ENCODE measurements around the gene BLM. TPM values are rescaled to one million over a fixed set of nuclear protein-coding genes. Genes with fewer than 3 reads are reported as not detected.

The BLM gene
- total RNA-seq, 1 donor from 2014 or later, result 26.2 TPM

DNA sequence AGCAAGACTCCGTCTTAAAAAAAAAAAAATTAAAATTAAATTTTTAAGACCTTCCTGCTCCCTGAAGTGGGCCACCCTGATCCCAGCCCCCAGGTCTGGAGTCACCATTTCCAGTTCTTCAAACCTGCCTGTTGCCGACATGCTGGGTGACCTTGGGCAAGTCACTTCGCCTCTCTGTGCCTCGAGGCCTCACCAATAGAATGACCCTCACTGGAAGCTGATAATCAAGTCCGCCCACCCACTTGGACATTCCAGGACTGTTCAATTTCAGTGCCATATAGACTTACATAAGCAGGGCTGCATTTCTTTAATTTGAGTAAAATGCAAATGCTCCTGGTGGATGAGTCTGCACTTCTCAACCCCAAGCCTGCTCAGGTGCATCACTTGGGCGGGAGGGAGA is 112.0 kb downstream of the BLM start:
- no peaks in the 10 kb centered on the region for H3K9me3 ChIP-seq (replicated peaks)
- intact Hi-C loops (cut with micrococcal nuclease), result no loop called here
- no peaks in the 10 kb centered on the region for H3K4me1 ChIP-seq
- DNase-seq, result no peak
- no peaks in the 10 kb centered on the region for H3K27me3 ChIP-seq (ENCODE audit: low read depth)
- no peaks in the 10 kb centered on the region for H3K36me3 ChIP-seq
- no peak overlapping the region for H3K4me3 ChIP-seq
- H3K27ac ChIP-seq (replicated peaks), result no peak overlapping the region
- TF ChIP-seq, protein P1, sequence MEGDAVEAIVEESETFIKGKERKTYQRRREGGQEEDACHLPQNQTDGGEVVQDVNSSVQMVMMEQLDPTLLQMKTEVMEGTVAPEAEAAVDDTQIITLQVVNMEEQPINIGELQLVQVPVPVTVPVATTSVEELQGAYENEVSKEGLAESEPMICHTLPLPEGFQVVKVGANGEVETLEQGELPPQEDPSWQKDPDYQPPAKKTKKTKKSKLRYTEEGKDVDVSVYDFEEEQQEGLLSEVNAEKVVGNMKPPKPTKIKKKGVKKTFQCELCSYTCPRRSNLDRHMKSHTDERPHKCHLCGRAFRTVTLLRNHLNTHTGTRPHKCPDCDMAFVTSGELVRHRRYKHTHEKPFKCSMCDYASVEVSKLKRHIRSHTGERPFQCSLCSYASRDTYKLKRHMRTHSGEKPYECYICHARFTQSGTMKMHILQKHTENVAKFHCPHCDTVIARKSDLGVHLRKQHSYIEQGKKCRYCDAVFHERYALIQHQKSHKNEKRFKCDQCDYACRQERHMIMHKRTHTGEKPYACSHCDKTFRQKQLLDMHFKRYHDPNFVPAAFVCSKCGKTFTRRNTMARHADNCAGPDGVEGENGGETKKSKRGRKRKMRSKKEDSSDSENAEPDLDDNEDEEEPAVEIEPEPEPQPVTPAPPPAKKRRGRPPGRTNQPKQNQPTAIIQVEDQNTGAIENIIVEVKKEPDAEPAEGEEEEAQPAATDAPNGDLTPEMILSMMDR (IDR thresholded peaks at IDR 0.05; ENCODE audit: borderline replicate concordance), result no peak

DNA sequence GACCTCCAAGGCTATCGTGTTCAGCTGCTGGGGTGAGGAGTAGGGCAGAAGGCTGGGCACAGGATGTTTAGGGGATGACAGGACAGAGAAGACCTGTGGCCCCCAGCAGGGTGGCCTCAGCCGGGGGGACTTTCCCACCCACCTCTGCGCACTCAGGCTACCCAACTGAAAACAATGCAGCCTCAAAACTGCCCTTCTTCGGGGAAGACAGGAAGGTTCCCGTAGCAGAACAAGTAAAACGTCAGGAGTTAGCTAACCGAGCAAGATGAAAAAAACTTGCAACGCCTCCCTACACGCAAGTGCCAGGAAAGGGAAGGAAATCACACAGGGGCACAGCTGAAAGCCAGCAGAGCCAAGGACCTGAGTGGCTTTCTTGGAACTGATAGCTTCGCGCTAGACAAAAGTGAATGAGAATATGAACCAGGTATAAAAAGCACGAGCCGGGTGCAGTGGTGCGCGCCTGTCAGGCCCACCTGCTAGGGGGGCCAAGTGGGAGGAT is 112.8 kb downstream of the BLM start:
- H3K36me3 ChIP-seq, result no peaks in the 10 kb centered on the region
- no peaks in the 10 kb centered on the region for H3K4me1 ChIP-seq
- H3K4me3 ChIP-seq, result no peak overlapping the region
- intact Hi-C loops (cut with micrococcal nuclease), result no loop called here
- no peak for DNase-seq
- H3K9me3 ChIP-seq (replicated peaks), result no peaks in the 10 kb centered on the region
- TF ChIP-seq, protein P1 (IDR thresholded peaks at IDR 0.05; ENCODE audit: borderline replicate concordance), result no peak
- peak overlapping the region; percentile 27 for H3K27ac ChIP-seq (replicated peaks)
- H3K27me3 ChIP-seq (ENCODE audit: low read depth), result no peaks in the 10 kb centered on the region

DNA sequence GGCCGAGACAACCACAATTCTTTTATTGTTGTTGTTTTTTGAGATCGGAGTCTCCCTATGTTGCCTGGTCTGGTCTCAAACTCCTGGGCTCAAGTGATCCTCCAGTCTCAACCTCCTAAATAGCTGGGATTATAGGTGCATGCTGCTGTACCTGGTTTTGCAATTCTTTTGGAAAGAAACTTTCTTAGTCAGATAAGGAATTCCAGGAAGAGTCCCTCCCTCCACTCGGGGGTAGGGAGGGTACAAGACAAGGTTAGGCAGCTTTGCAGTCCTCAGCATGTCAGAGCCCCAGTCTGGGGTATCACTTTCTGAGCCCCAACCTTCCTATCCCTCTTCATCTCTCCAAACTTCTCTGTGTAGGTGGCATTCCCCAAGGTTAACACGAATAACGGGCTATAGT is 117.5 kb downstream of the BLM start:
- H3K27ac ChIP-seq (replicated peaks), result no peak overlapping the region
- intact Hi-C loops (cut with micrococcal nuclease), result no loop called here
- H3K4me1 ChIP-seq, result peaks cover 6% of the 10 kb centered on the region
- no peaks in the 10 kb centered on the region for H3K9me3 ChIP-seq (replicated peaks)
- H3K4me3 ChIP-seq, result no peak overlapping the region
- no peak for DNase-seq
- TF ChIP-seq, protein P1 (IDR thresholded peaks at IDR 0.05; ENCODE audit: borderline replicate concordance), result no peak
- no peaks in the 10 kb centered on the region for H3K36me3 ChIP-seq
- no peaks in the 10 kb centered on the region for H3K27me3 ChIP-seq (ENCODE audit: low read depth)

DNA sequence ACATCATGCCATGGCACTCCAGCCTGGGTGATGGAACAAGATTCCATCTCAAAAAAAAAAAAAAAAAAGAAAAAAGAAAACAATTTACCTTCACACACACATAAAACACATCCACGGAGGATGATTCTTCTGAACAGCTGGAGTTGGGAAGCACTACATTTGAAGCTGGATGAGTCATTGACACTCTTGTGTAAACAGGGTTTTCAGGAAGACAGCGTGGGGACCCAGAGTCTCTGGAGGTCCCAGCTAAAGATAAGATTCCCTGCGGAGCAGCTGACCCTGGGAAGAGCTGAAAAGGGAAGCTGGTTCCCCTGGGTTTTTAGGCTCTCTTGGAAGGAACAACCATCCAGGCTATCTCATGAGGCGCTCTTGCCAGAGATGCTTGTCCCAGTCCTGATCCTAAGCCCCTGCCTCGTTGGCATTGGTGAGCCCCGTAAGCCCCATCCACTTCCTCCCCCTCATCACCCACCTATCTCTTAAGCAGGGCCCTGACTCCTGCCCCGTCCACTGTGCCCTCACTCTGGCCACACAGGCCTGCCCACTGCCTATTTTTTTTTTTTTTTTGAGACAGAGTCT is 119.2 kb downstream of the BLM start:
- Histone ChIP-seq H3K27ac (replicated peaks) (no peak overlapping the region), H3K4me3 (no peak overlapping the region), H3K9me3 (replicated peaks) (no peaks in the 10 kb centered on the region), H3K27me3 (ENCODE audit: low read depth) (no peaks in the 10 kb centered on the region), H3K4me1 (peaks cover 6% of the 10 kb centered on the region), H3K36me3 (no peaks in the 10 kb centered on the region)
- intact Hi-C loops (cut with micrococcal nuclease), result no loop called here
- DNase-seq, result no peak
- TF ChIP-seq, protein P1 (IDR thresholded peaks at IDR 0.05; ENCODE audit: borderline replicate concordance), result no peak

DNA sequence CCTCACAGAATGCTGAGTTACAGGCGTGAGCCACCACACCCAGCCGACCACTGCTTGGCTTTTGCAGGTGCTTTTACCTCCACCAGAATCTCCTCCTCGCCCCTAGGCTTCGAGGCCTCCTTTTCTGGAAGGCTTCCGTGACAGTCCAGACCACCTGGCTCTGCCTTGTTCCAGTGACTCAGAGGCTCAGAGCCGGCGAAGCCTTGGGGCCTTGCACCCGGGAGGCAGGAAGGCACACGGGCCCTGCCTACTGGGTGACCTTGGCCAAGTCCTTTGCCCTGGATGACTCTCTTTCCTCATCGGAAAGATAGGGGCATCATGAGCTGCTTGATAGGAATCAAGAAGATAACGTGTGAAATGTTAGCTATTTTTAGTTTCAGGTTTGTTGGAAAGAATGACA is 119.9 kb downstream of the BLM start:
- H3K27me3 ChIP-seq (ENCODE audit: low read depth), result no peaks in the 10 kb centered on the region
- H3K4me1 ChIP-seq, result peaks cover 6% of the 10 kb centered on the region
- no peaks in the 10 kb centered on the region for H3K9me3 ChIP-seq (replicated peaks)
- TF ChIP-seq, protein P1 (IDR thresholded peaks at IDR 0.05; ENCODE audit: borderline replicate concordance), result no peak
- no peaks in the 10 kb centered on the region for H3K36me3 ChIP-seq
- no peak for DNase-seq
- no peak overlapping the region for H3K4me3 ChIP-seq
- no peak overlapping the region for H3K27ac ChIP-seq (replicated peaks)
- intact Hi-C loops (cut with micrococcal nuclease), result no loop called here

Data from left ventricle myocardium inferior (tissue), 1 donor.